ENCODE data around the gene GRM2.

The GRM2 gene

DNA sequence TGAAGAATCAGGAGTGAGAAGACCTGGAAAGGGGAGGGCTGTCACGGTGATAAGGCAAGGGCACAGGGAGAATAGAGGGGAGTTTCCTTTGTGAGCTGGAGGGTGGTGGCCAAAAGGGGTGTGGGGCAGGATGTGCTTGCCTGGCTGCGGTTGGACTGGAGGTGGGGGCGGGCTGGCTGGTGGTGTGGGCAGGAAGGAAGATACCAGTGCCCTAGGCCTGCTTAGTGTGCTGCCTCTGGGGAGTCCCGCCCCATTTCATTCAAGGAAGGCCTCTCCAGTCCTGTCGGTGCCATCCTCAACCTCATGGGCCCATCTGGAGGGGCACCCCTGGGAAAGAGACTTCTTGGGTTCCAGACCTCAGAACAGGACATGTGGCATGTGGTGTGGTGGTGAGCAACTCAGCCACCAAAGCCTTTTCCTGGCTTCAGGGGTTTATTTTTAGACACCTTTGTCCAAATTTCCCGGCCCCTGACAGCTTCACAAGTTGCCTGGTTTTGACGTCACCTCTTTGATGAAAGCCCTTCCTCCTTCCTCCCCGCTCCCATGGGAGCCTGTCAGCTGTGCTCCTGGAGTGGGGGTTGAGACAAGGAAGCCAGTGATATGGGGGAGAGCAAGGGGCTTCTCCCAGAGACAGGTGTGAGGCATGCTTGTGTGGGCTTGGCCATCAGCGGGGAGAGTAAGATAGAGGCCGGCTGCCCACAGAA, 20.2 kb upstream of the GRM2 start:
- WGBS (ENCODE audit: extremely low coverage, insufficient coverage, low lambda C conversion rate) = no CpG with 5 or more reads among the region's 10 CpGs
- H3K4me3 ChIP-seq (ENCODE audit: low read length) = no peak overlapping the region

DNA sequence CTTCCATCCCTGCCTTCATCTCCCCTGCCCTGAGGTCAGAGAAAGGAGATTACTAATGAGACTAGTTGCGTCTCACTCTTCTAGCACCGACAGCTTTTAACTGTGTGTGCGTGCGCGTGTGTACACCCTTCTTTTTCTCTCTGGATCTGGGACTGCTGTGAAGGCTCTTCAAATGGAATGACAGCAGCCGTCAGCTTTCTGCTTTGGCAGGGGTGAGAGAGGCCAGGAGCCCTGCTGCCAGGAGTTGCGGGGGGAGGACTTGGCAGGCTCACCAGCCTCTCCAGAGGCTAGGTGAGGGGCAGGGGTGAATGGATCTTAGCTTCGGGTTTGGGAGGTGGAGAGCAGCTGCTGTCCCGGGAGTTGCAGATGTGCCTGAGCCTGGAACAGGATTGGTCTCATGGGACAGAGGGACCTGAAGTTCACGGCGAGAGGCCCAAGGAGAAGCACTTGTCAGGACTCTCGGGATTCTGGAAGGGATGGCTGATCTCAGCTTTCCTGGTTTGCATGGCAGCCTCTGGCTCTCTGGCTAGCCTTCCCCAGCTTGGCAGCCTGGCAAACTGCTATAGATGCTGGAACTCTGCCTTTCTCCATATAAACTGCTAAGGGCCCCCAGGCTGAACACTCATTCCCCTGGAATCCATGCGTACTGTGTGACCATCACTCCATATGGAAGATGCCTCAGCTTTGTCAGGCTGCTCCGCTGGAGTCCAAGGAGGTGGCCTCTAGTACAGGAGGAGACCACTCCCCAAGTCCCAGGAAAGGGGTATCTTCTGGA, 19.2 kb upstream of the GRM2 start:
- Histone ChIP-seq H2BK120ac (ENCODE audit: low read depth, low read length) (no peak overlapping the region), H3K4me1 (ENCODE audit: control insufficient read depth, low read depth, low read length) (no peaks in the 10 kb centered on the region), H3K79me1 (ENCODE audit: low read length) (no peaks in the 10 kb centered on the region), H3K4me2 (ENCODE audit: low read length) (no peak overlapping the region), H2BK5ac (ENCODE audit: low read length) (no peak overlapping the region), H3K18ac (ENCODE audit: low read length) (no peak overlapping the region), H2AK5ac (ENCODE audit: low read length) (no peak overlapping the region), H3K27me3 (ENCODE audit: insufficient read depth, low read length, poor library complexity) (no peaks in the 10 kb centered on the region), H3K79me2 (ENCODE audit: control insufficient read depth, insufficient read depth, low read length) (no peaks in the 10 kb centered on the region), H3K4me3 (ENCODE audit: low read length) (no peak overlapping the region), H3K23ac (ENCODE audit: low read length) (no peak overlapping the region), H3K56ac (ENCODE audit: low read length) (no peak overlapping the region), H3K9ac (ENCODE audit: low read length) (no peak overlapping the region), H4K5ac (ENCODE audit: low read length) (no peak overlapping the region), H3K4ac (ENCODE audit: low read depth, low read length) (no peak overlapping the region), H4K8ac (ENCODE audit: low read depth, low read length) (no peak overlapping the region), H3K36me3 (ENCODE audit: control insufficient read depth, insufficient read depth, low read length) (no peaks in the 10 kb centered on the region), H2BK15ac (replicated peaks; ENCODE audit: low read depth) (no peak overlapping the region), H3K27ac (ENCODE audit: low read depth, low read length) (no peak overlapping the region)
- WGBS (ENCODE audit: extremely low coverage, insufficient coverage, low lambda C conversion rate) = no CpG with 5 or more reads among the region's 14 CpGs
- DNase-seq = no peak

More for the DNA sequence above, 20.2 kb upstream of the GRM2 start:
- no peak overlapping the region for H2AK5ac ChIP-seq (ENCODE audit: low read length)
- H3K79me1 ChIP-seq (ENCODE audit: low read length) = no peaks in the 10 kb centered on the region
- no peak overlapping the region for H2BK15ac ChIP-seq (replicated peaks; ENCODE audit: low read depth)
- no peak overlapping the region for H4K5ac ChIP-seq (ENCODE audit: low read length)
- no peak overlapping the region for H4K8ac ChIP-seq (ENCODE audit: low read depth, low read length)
- H2BK120ac ChIP-seq (ENCODE audit: low read depth, low read length) = no peak overlapping the region
- H3K18ac ChIP-seq (ENCODE audit: low read length) = no peak overlapping the region
- no peak overlapping the region for H3K56ac ChIP-seq (ENCODE audit: low read length)
- H3K36me3 ChIP-seq (ENCODE audit: control insufficient read depth, insufficient read depth, low read length) = no peaks in the 10 kb centered on the region
- H3K27me3 ChIP-seq (ENCODE audit: insufficient read depth, low read length, poor library complexity) = no peaks in the 10 kb centered on the region
- no peak overlapping the region for H3K9ac ChIP-seq (ENCODE audit: low read length)
- no peak overlapping the region for H3K23ac ChIP-seq (ENCODE audit: low read length)
- no peak overlapping the region for H3K4me2 ChIP-seq (ENCODE audit: low read length)
- H3K27ac ChIP-seq (ENCODE audit: low read depth, low read length) = no peak overlapping the region
- H3K4ac ChIP-seq (ENCODE audit: low read depth, low read length) = no peak overlapping the region
- DNase-seq = peak; percentile 56
- no peak overlapping the region for H2BK5ac ChIP-seq (ENCODE audit: low read length)
- H3K4me1 ChIP-seq (ENCODE audit: control insufficient read depth, low read depth, low read length) = peaks cover 3% of the 10 kb centered on the region
- H3K79me2 ChIP-seq (ENCODE audit: control insufficient read depth, insufficient read depth, low read length) = no peaks in the 10 kb centered on the region

DNA sequence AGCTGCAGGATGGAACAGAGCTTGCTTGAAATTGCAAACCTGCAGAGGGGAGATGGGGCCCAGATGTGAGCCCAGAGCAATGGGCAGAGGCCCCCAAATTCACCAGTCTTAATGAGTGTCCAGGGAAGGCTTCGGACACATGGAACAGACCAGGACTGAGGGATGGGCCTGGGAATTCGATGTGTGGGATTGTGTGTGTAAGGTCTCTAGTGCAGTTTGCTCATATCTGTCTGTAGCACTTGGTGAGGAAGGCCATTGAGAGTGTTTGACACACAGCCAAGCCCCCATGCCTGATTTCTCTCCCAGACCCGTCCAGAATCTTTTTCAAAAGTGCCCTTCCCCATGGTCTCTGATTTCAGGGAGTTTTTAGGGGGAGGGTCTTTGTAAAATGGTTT, 18.7 kb upstream of the GRM2 start:
- Histone ChIP-seq H3K36me3 (ENCODE audit: control insufficient read depth, insufficient read depth, low read length) (no peaks in the 10 kb centered on the region), H3K27me3 (ENCODE audit: insufficient read depth, low read length, poor library complexity) (no peaks in the 10 kb centered on the region), H2BK15ac (replicated peaks; ENCODE audit: low read depth) (no peak overlapping the region), H4K5ac (ENCODE audit: low read length) (no peak overlapping the region), H3K9ac (ENCODE audit: low read length) (no peak overlapping the region), H3K4me3 (ENCODE audit: low read length) (no peak overlapping the region), H3K56ac (ENCODE audit: low read length) (no peak overlapping the region), H3K4ac (ENCODE audit: low read depth, low read length) (no peak overlapping the region), H3K4me1 (ENCODE audit: control insufficient read depth, low read depth, low read length) (no peaks in the 10 kb centered on the region), H3K23ac (ENCODE audit: low read length) (no peak overlapping the region), H3K27ac (ENCODE audit: low read depth, low read length) (no peak overlapping the region), H3K18ac (ENCODE audit: low read length) (no peak overlapping the region), H2BK5ac (ENCODE audit: low read length) (no peak overlapping the region), H2AK5ac (ENCODE audit: low read length) (no peak overlapping the region), H3K79me2 (ENCODE audit: control insufficient read depth, insufficient read depth, low read length) (no peaks in the 10 kb centered on the region), H2BK120ac (ENCODE audit: low read depth, low read length) (no peak overlapping the region), H3K79me1 (ENCODE audit: low read length) (no peaks in the 10 kb centered on the region), H4K8ac (ENCODE audit: low read depth, low read length) (no peak overlapping the region), H3K4me2 (ENCODE audit: low read length) (no peak overlapping the region)
- no peak for DNase-seq
- WGBS (ENCODE audit: extremely low coverage, insufficient coverage, low lambda C conversion rate) = no CpG with 5 or more reads among the region's 3 CpGs

DNA sequence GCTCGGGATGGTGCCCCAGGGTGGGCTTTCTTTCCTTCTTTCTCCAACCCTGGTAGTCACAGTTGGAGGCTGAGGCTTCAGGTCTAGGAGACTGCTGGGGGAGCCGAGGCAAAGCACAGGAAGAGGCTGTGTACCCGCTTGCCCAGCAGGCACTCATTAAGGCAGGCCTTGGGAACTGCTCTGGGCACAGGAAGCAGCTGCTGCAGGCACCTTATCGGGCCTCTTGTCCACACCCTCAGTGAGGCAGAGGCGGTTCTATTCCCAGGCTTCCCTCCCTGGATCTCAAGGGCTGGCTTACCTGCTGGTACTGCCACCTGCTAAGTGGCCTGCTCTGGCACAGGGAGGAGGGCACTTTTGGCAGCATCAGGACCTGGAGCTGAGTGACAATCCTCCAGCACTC, 15.8 kb upstream of the GRM2 start:
- no peaks in the 10 kb centered on the region for H3K4me1 ChIP-seq (ENCODE audit: control insufficient read depth, low read depth, low read length)
- H3K4ac ChIP-seq (ENCODE audit: low read depth, low read length) = no peak overlapping the region
- no peak overlapping the region for H2BK120ac ChIP-seq (ENCODE audit: low read depth, low read length)
- no peak overlapping the region for H3K4me2 ChIP-seq (ENCODE audit: low read length)
- no peak overlapping the region for H3K56ac ChIP-seq (ENCODE audit: low read length)
- no peak overlapping the region for H3K27ac ChIP-seq (ENCODE audit: low read depth, low read length)
- no peak overlapping the region for H4K8ac ChIP-seq (ENCODE audit: low read depth, low read length)
- no peak overlapping the region for H3K4me3 ChIP-seq (ENCODE audit: low read length)
- no peak overlapping the region for H3K18ac ChIP-seq (ENCODE audit: low read length)
- H3K36me3 ChIP-seq (ENCODE audit: control insufficient read depth, insufficient read depth, low read length) = no peaks in the 10 kb centered on the region
- no peak overlapping the region for H3K9ac ChIP-seq (ENCODE audit: low read length)
- no CpG with 5 or more reads among the region's 5 CpGs for WGBS (ENCODE audit: extremely low coverage, insufficient coverage, low lambda C conversion rate)
- H2AK5ac ChIP-seq (ENCODE audit: low read length) = no peak overlapping the region
- H3K23ac ChIP-seq (ENCODE audit: low read length) = no peak overlapping the region
- no peak overlapping the region for H4K5ac ChIP-seq (ENCODE audit: low read length)
- no peak overlapping the region for H2BK5ac ChIP-seq (ENCODE audit: low read length)
- DNase-seq = no peak
- H3K79me2 ChIP-seq (ENCODE audit: control insufficient read depth, insufficient read depth, low read length) = no peaks in the 10 kb centered on the region
- H3K27me3 ChIP-seq (ENCODE audit: insufficient read depth, low read length, poor library complexity) = no peaks in the 10 kb centered on the region
- no peaks in the 10 kb centered on the region for H3K79me1 ChIP-seq (ENCODE audit: low read length)
- no peak overlapping the region for H2BK15ac ChIP-seq (replicated peaks; ENCODE audit: low read depth)

DNA sequence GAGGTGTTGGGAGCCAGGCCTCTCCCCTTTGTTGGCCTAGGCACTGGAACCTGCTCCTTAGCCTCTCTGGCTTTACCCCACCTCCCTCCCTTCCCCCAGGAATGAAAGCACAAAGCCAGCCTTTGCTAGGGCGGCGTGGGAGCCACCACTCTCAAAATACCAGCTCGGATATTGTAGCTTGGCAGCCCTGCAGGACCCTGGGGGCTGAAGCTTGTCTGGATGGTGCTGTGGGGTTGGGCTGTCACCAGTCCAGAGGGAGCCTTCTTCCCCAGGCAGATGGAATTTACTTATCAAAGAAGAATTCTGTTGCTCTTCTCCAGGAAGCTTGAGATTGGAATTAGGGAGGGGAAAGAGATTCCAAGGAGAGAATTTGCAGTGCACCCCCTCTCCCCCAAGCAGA, 14.9 kb upstream of the GRM2 start:
- Histone ChIP-seq H3K4me2 (ENCODE audit: low read length) (no peak overlapping the region), H3K23ac (ENCODE audit: low read length) (no peak overlapping the region), H3K18ac (ENCODE audit: low read length) (no peak overlapping the region), H4K8ac (ENCODE audit: low read depth, low read length) (no peak overlapping the region), H3K36me3 (ENCODE audit: control insufficient read depth, insufficient read depth, low read length) (no peaks in the 10 kb centered on the region), H4K5ac (ENCODE audit: low read length) (no peak overlapping the region), H3K4me1 (ENCODE audit: control insufficient read depth, low read depth, low read length) (no peaks in the 10 kb centered on the region), H2AK5ac (ENCODE audit: low read length) (no peak overlapping the region), H3K4me3 (ENCODE audit: low read length) (no peak overlapping the region), H3K56ac (ENCODE audit: low read length) (no peak overlapping the region), H3K27ac (ENCODE audit: low read depth, low read length) (no peak overlapping the region), H3K79me2 (ENCODE audit: control insufficient read depth, insufficient read depth, low read length) (no peaks in the 10 kb centered on the region), H3K9ac (ENCODE audit: low read length) (no peak overlapping the region), H3K27me3 (ENCODE audit: insufficient read depth, low read length, poor library complexity) (no peaks in the 10 kb centered on the region), H3K4ac (ENCODE audit: low read depth, low read length) (no peak overlapping the region), H2BK120ac (ENCODE audit: low read depth, low read length) (no peak overlapping the region), H2BK5ac (ENCODE audit: low read length) (no peak overlapping the region), H2BK15ac (replicated peaks; ENCODE audit: low read depth) (no peak overlapping the region), H3K79me1 (ENCODE audit: low read length) (no peaks in the 10 kb centered on the region)
- no CpG with 5 or more reads among the region's 3 CpGs for WGBS (ENCODE audit: extremely low coverage, insufficient coverage, low lambda C conversion rate)
- DNase-seq = no peak

Measured in mesendoderm (in vitro differentiated cells).